ENCODE data around the gene AURKB. TPM values are rescaled to one million over a fixed set of nuclear protein-coding genes. Genes with fewer than 3 reads are reported as not detected.

The AURKB gene
- total and polyA plus RNA-seq, 7 experiments from 2014 or later, result 1.1 to 97.7 (median 1.3) TPM; not detected in 2

DNA sequence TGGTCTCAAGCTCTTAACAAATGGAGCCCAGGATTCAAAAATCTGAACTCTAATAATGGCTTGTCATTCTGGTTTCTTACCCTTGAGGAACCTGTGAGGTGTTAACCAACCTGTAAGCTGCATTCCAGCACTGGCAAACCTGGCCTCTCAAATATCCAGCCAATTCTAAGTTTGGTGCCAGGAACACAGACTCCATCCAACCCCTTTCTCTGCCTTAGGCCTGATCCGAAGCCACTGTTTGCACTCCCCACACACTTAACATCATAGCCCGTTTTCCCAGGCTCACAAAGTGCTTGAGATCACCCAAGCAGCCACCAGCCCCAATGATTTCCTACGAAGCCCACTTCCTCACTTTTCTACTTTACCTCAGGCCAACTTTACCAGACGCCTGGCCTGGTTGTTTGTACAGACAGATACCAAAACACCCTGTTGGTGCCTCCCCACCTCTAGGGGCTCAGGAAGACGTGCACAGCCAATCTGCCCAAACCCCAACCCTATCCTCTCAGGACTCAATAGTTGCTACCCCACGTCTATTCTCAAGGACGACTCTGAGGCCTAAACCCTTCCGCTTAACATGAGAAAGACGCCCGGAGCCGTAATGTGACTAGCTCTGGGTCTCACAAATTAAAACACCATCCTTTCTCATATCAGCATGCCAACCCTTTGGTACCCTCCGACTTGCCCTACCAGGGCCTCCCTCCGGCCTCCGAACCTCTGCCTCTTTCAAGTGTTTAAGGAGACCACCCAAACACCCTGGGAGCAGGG is 55.0 kb downstream of the AURKB start:
- POLR2A ChIA-PET, result interaction anchor here (0.9 to 14.5 kb wide), 22 partner anchors 9 to 571 kb away, joined by 3 to 820 read pairs (median 9); partner anchors contain the start of genes BORCS6, CTC1, HES7 and PFAS
- CTCF ChIA-PET, result interaction anchor here (1.3 to 4.1 kb wide), 7 partner anchors 14 to 66 kb away, joined by 3 to 24 read pairs (median 5); partner anchors contain the start of gene ALOXE3
- peaks cover 0 to 14% (median 10%) of the 10 kb centered on the region in 5 donors for H3K36me3 Mint-ChIP-seq

More for the DNA sequence above, 55.0 kb downstream of the AURKB start:
- H3K9me3 ChIP-seq (ENCODE audit: control insufficient read depth in 2 of 3, low read length in 3 of 3), result no peaks in the 10 kb centered on the region
- peak in 8 of 9 donors; percentile 16 to 70 (median 56) for DNase-seq
- no peak overlapping the region for H3K4me3 Mint-ChIP-seq
- peaks cover 6 to 16% (median 8%) of the 10 kb centered on the region in 3 experiments for H3K36me3 ChIP-seq (ENCODE audit: control insufficient read depth in 2 of 3, insufficient read depth in 3 of 3, low read length in 3 of 3)
- intact Hi-C loops (cut with micrococcal nuclease), result loop anchor here (5.0 to 10.0 kb wide), 5 partner anchors 92 to 921 kb away; partner anchors contain the start of genes CD68 (in 1 of the 2), CTC1 (in 1 of the 2), CYB5D1 (in 1 of the 2) and DVL2 (in 1 of the 2)
- no peak for ATAC-seq
- H3K27me3 Mint-ChIP-seq, result no peaks in the 10 kb centered on the region
- H3K4me1 ChIP-seq (ENCODE audit: control insufficient read depth in 2 of 2, insufficient read depth in 2 of 2, low read length in 2 of 2), result peaks cover 56 to 74% of the 10 kb centered on the region in 2 donors
- H3K9me3 Mint-ChIP-seq, result peaks cover 0 to 10% (median 0%) of the 10 kb centered on the region in 11 donors
- H3K4me1 Mint-ChIP-seq, result peaks cover 23 to 71% (median 60%) of the 10 kb centered on the region in 7 donors
- peak overlapping the region; percentile 93 for H3K4me3 ChIP-seq (ENCODE audit: low read length)
- no peak overlapping the region for H3K27ac Mint-ChIP-seq
- no peaks in the 10 kb centered on the region for H3K27me3 ChIP-seq (ENCODE audit: control insufficient read depth in 2 of 2, insufficient read depth in 2 of 2, low read length in 2 of 2)
- H3K27ac ChIP-seq (ENCODE audit: low read depth, low read length), result peak overlapping the region; percentile 95

Small RNAs within 50 kb of the gene (microRNA-seq; reads per million reads assigned to microRNA genes)
- gene MIR4521 (ENCODE audit: borderline microRNAs expressed), result 70.5 reads per million, percentile 51 among the genes with 10 or more reads in this experiment

Other genes starting within 250 kb of the AURKB start
- under 1 TPM in 3 of 5 experiments, not detected in 2; 0.07 to 0.32 (median 0.20) TPM for gene GUCY2D, start 208.0 kb downstream of the AURKB start, total RNA-seq
- under 1 TPM in 1 of 2 donors, not detected in 1; 0.98 TPM for gene GUCY2D, start 208.0 kb downstream of the AURKB start, polyA plus RNA-seq
- gene ALOX15B, start 171.5 kb downstream of the AURKB start, total RNA-seq, result under 1 TPM in 1 of 5 experiments, not detected in 4; 0.61 TPM
- gene ALOX15B, start 171.5 kb downstream of the AURKB start, polyA plus RNA-seq, result not detected
- 1 to 10 TPM in 2 of 5 experiments, under 1 TPM in 3; 0.44 to 1.1 (median 0.94) TPM for gene ALOX12B, start 122.9 kb downstream of the AURKB start, total RNA-seq
- gene ALOX12B, start 122.9 kb downstream of the AURKB start, polyA plus RNA-seq, result 1 to 10 TPM in 1 of 2 donors, under 1 TPM in 1; 0.78 to 1.0 TPM
- 1 to 10 TPM in 1 of 5 experiments, under 1 TPM in 3, not detected in 1; 0.22 to 1.6 (median 0.75) TPM for gene ALOXE3, start 92.1 kb downstream of the AURKB start, total RNA-seq
- gene ALOXE3, start 92.1 kb downstream of the AURKB start, polyA plus RNA-seq, result 1 to 10 TPM in 1 of 2 donors, under 1 TPM in 1; 0.11 to 1.6 TPM
- gene HES7, start 86.5 kb downstream of the AURKB start, total RNA-seq, result under 1 TPM; 0.22 to 0.98 (median 0.41) TPM
- gene HES7, start 86.5 kb downstream of the AURKB start, polyA plus RNA-seq, result not detected
- gene PER1, start 58.2 kb downstream of the AURKB start, total RNA-seq, result 1,000 to 10,000 TPM in 2 of 5 experiments, 10 to 100 TPM in 3; 40.1 to 1,786 (median 95.0) TPM
- 10 to 100 TPM in 1 of 2 donors, 1 to 10 TPM in 1; 7.9 to 12.1 TPM for gene PER1, start 58.2 kb downstream of the AURKB start, polyA plus RNA-seq
- gene VAMP2, start 47.6 kb downstream of the AURKB start, total RNA-seq, result 100 to 1,000 TPM in 4 of 5 experiments, 10 to 100 TPM in 1; 87.1 to 256 (median 210) TPM
- 10 to 100 TPM; 75.0 to 75.1 TPM for gene VAMP2, start 47.6 kb downstream of the AURKB start, polyA plus RNA-seq
- gene TMEM107, start 34.2 kb downstream of the AURKB start, total RNA-seq, result 10 to 100 TPM; 23.1 to 49.7 (median 26.5) TPM
- 10 to 100 TPM; 40.4 to 45.9 TPM for gene TMEM107, start 34.2 kb downstream of the AURKB start, polyA plus RNA-seq
- gene BORCS6, start 20.4 kb downstream of the AURKB start, total RNA-seq, result 10 to 100 TPM in 3 of 5 experiments, 1 to 10 TPM in 2; 5.4 to 16.1 (median 13.4) TPM
- gene BORCS6, start 20.4 kb downstream of the AURKB start, polyA plus RNA-seq, result 10 to 100 TPM; 16.7 to 23.7 TPM
- 100 to 1,000 TPM; 124 to 366 (median 305) TPM for gene CTC1, start 37.5 kb upstream of the AURKB start, total RNA-seq
- 10 to 100 TPM; 25.1 to 32.7 TPM for gene CTC1, start 37.5 kb upstream of the AURKB start, polyA plus RNA-seq
- gene PFAS, start 38.7 kb upstream of the AURKB start, total RNA-seq, result 10 to 100 TPM; 31.6 to 68.9 (median 31.9) TPM
- gene PFAS, start 38.7 kb upstream of the AURKB start, polyA plus RNA-seq, result 10 to 100 TPM; 15.2 to 17.4 TPM
- 10 to 100 TPM; 26.0 to 46.1 (median 38.9) TPM for gene RANGRF, start 78.1 kb upstream of the AURKB start, total RNA-seq
- 10 to 100 TPM; 77.5 to 85.8 TPM for gene RANGRF, start 78.1 kb upstream of the AURKB start, polyA plus RNA-seq
- gene SLC25A35, start 84.8 kb upstream of the AURKB start, total RNA-seq, result 10 to 100 TPM in 1 of 5 experiments, 1 to 10 TPM in 4; 4.3 to 10.0 (median 7.0) TPM
- 1 to 10 TPM in 1 of 2 donors, under 1 TPM in 1; 0.58 to 4.9 TPM for gene SLC25A35, start 84.8 kb upstream of the AURKB start, polyA plus RNA-seq
- gene ARHGEF15, start 99.7 kb upstream of the AURKB start, total RNA-seq, result not detected
- not detected for gene ARHGEF15, start 99.7 kb upstream of the AURKB start, polyA plus RNA-seq
- not detected for gene ODF4, start 129.3 kb upstream of the AURKB start, total RNA-seq
- not detected for gene ODF4, start 129.3 kb upstream of the AURKB start, polyA plus RNA-seq
- 1,000 to 10,000 TPM; 2,029 to 3,298 (median 3,039) TPM for gene RPL26, start 172.6 kb upstream of the AURKB start, total RNA-seq
- gene RPL26, start 172.6 kb upstream of the AURKB start, polyA plus RNA-seq, result 1,000 to 10,000 TPM; 1,965 to 2,128 TPM
- gene RNF222, start 187.3 kb upstream of the AURKB start, total RNA-seq, result 1 to 10 TPM in 1 of 5 experiments, under 1 TPM in 3, not detected in 1; 0.13 to 1.7 (median 0.52) TPM
- gene RNF222, start 187.3 kb upstream of the AURKB start, polyA plus RNA-seq, result under 1 TPM; 0.16 to 0.35 TPM
- gene NDEL1, start 225.3 kb upstream of the AURKB start, total RNA-seq, result 100 to 1,000 TPM in 4 of 5 experiments, 10 to 100 TPM in 1; 72.6 to 274 (median 116) TPM
- 10 to 100 TPM; 53.7 to 73.2 TPM for gene NDEL1, start 225.3 kb upstream of the AURKB start, polyA plus RNA-seq

Measured in naive thymus-derived CD4-positive, alpha-beta T cell (primary cell).